PC-9 (cell line): ENCODE data around the gene SHTN1.

Experiments
- EZH2 ChIP-seq: fragments of 200-600 bp; sonication (generic); IDR thresholded peaks from 2 replicates; pipeline ENCODE4 v1.8.0; 2017; ENCODE audit warnings: antibody characterized with exemption, low read depth
- TF ChIP-seq, protein P1 (sequence below): fragments of 200-600 bp; sonication (generic); conservative IDR thresholded peaks from 2 replicates; pipeline ENCODE4 v1.6.1; 2017; ENCODE audit warnings: mixed run types, antibody characterized with exemption, mild to moderate bottlenecking, moderate library complexity

GRCh38 chr10:116948530-116948870, 56.5 kb downstream of the SHTN1 start:
- no peak for TF ChIP-seq EZH2
- TF ChIP-seq, protein P1, sequence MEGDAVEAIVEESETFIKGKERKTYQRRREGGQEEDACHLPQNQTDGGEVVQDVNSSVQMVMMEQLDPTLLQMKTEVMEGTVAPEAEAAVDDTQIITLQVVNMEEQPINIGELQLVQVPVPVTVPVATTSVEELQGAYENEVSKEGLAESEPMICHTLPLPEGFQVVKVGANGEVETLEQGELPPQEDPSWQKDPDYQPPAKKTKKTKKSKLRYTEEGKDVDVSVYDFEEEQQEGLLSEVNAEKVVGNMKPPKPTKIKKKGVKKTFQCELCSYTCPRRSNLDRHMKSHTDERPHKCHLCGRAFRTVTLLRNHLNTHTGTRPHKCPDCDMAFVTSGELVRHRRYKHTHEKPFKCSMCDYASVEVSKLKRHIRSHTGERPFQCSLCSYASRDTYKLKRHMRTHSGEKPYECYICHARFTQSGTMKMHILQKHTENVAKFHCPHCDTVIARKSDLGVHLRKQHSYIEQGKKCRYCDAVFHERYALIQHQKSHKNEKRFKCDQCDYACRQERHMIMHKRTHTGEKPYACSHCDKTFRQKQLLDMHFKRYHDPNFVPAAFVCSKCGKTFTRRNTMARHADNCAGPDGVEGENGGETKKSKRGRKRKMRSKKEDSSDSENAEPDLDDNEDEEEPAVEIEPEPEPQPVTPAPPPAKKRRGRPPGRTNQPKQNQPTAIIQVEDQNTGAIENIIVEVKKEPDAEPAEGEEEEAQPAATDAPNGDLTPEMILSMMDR, result no peak
